Subcutaneous abdominal adipose tissue (tissue), 5 donors: ENCODE data around the gene ZNRF4.
"Not testable (repeated sequence)": the region's sequence is repeated elsewhere in the genome, so short reads cannot be mapped to it uniquely, and the experiment has no call there.

Experiments used
- H3K27ac ChIP-seq: one replicate; pipeline ENCODE4 v1.7.0; 2013; ENCODE audit warnings: low read depth, mild to moderate bottlenecking, inconsistent platforms, low read length, moderate library complexity
- H3K27me3 ChIP-seq, 5 donors: one replicate each; pipeline ENCODE4 v1.7.0; 2013; ENCODE audit warnings: low read length in 5 of 5, inconsistent platforms in 1 of 5; ENCODE audit not compliant: control insufficient read depth in 5 of 5, insufficient read depth in 4 of 5
- H3K36me3 ChIP-seq, 5 donors: one replicate each; pipeline ENCODE4 v1.7.0; 2013; ENCODE audit warnings: low read length in 5 of 5; ENCODE audit not compliant: control insufficient read depth in 5 of 5, insufficient read depth in 5 of 5
- H3K4me1 ChIP-seq, 5 donors: one replicate each; pipeline ENCODE4 v1.7.0; 2013; ENCODE audit warnings: low read length in 5 of 5, mild to moderate bottlenecking in 3 of 5, moderate library complexity in 1 of 5; ENCODE audit not compliant: control insufficient read depth in 5 of 5, insufficient read depth in 5 of 5
- H3K4me3 ChIP-seq, 5 donors: one replicate each; pipeline ENCODE4 v1.7.0; 2013; ENCODE audit warnings: low read length in 5 of 5, low read depth in 1 of 5
- H3K9ac ChIP-seq, 5 donors: one replicate each; pipeline ENCODE4 v1.7.0; 2013; ENCODE audit warnings: low read length in 5 of 5, mild to moderate bottlenecking in 4 of 5, moderate library complexity in 3 of 5
- H3K9me3 ChIP-seq, 5 donors: one replicate each; pipeline ENCODE4 v1.7.0; 2013; ENCODE audit warnings: low read length in 5 of 5; ENCODE audit not compliant: control insufficient read depth in 5 of 5
- donor health status: healthy.
- donor health status: healthy.
- donor health status: healthy.
- donor health status: healthy.
- donor health status: healthy.

ZNRF4 gene

GRCh38 chr19:5481957-5482356 lies 26.7 kb downstream of the ZNRF4 start:
- no peaks in the 10 kb centered on the region for H3K36me3 ChIP-seq
- peaks cover 16 to 35% (median 30%) of the 10 kb centered on the region in 5 donors for H3K27me3 ChIP-seq
- H3K27ac ChIP-seq = no peak overlapping the region
- H3K9me3 ChIP-seq = peaks cover 7 to 25% (median 20%) of the 10 kb centered on the region in 5 donors
- H3K4me1 ChIP-seq = peaks cover 0 to 4% (median 0%) of the 10 kb centered on the region in 5 donors
- H3K4me3 ChIP-seq = no peak overlapping the region
- no peak overlapping the region for H3K9ac ChIP-seq

GRCh38 chr19:5484398-5485285 lies 29.4 kb downstream of the ZNRF4 start:
- Histone ChIP-seq H3K27me3 (peaks cover 7 to 21% (median 17%) of the 10 kb centered on the region in 5 donors), H3K4me1 (peaks cover 0 to 4% (median 0%) of the 10 kb centered on the region in 5 donors), H3K9ac (no peak overlapping the region), H3K27ac (no peak overlapping the region), H3K4me3 (no peak overlapping the region), H3K36me3 (no peaks in the 10 kb centered on the region), H3K9me3 (peaks cover 7 to 20% (median 18%) of the 10 kb centered on the region in 5 donors)

DNA sequence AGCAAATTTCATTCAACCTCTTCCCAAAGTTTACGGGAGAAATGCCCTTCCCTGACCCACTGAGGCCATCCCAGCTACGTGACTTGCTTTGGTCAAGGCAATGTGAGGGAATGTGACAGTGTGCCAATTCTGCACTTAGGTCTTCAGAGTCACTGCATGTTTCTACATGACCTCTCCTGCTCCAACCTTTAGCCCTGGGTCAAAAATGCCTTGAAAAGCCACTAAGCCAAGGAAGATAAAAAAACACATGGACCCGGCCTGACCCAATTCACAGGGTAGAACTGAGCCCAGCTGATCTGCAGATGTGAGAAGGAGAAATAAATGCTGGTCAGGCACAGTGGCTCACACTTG lies 30.0 kb downstream of the ZNRF4 start:
- H3K36me3 ChIP-seq = no peaks in the 10 kb centered on the region
- H3K9ac ChIP-seq = no peak overlapping the region
- H3K27ac ChIP-seq = no peak overlapping the region
- H3K27me3 ChIP-seq = peaks cover 8 to 22% (median 18%) of the 10 kb centered on the region in 5 donors
- H3K9me3 ChIP-seq = peaks cover 7 to 20% (median 18%) of the 10 kb centered on the region in 5 donors
- no peak overlapping the region for H3K4me3 ChIP-seq
- H3K4me1 ChIP-seq = peaks cover 0 to 4% (median 0%) of the 10 kb centered on the region in 5 donors

DNA sequence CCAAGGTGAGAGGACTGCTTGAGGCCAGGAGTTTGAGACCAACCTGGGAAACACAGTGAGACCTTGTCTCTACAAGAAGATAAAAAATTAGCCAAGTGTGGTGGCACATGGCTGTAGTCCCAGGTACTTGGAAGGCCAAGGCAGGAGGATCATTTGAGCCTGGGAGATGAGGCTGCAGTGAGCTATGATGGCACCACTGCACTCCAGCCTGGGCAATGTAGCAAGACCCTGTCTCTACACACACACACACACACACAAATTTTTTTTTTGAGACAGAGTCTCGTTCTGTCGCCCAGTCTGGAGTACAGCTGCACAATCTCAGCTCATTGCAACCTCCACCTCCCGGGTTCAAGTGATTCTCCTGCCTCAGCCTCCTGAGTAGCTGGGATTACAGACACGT lies 30.4 kb downstream of the ZNRF4 start:
- H3K36me3 ChIP-seq, H3K4me3 ChIP-seq, H3K27ac ChIP-seq, H3K4me1 ChIP-seq, H3K9ac ChIP-seq: not testable (repeated sequence)
- Histone ChIP-seq H3K9me3 (peaks cover 7 to 20% (median 17%) of the 10 kb centered on the region in 5 donors), H3K27me3 (peaks cover 12 to 22% (median 17%) of the 10 kb centered on the region in 5 donors)

GRCh38 chr19:5487222-5487621 lies 32.0 kb downstream of the ZNRF4 start:
- Histone ChIP-seq H3K4me3 (no peak overlapping the region), H3K27ac (no peak overlapping the region), H3K36me3 (no peaks in the 10 kb centered on the region), H3K9ac (no peak overlapping the region), H3K4me1 (peaks cover 0 to 4% (median 0%) of the 10 kb centered on the region in 5 donors), H3K9me3 (peaks cover 0 to 8% (median 7%) of the 10 kb centered on the region in 5 donors), H3K27me3 (peaks cover 13 to 27% (median 20%) of the 10 kb centered on the region in 5 donors)

DNA sequence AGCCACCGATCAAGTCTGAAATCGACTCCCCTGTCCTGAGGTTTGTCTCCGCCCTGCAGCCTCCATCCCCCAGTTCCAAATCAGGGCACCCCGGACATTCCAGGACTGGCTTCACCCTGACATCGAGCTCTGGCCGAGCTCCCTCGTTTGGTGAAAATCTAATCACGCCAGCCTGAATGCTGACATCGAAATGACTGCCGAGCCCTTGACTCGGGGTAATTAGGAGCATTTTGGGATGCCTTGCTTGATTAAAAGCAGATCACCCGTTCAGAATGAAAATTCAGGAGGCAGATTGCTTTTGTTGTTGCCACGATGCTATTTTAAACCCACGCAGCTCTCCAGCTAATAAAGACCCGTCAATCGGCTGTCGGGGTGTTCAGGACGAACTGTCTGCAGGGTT lies 34.3 kb downstream of the ZNRF4 start:
- Histone ChIP-seq H3K27me3 (peaks cover 22 to 37% (median 25%) of the 10 kb centered on the region in 5 donors), H3K4me3 (no peak overlapping the region), H3K36me3 (no peaks in the 10 kb centered on the region), H3K9me3 (no peaks in the 10 kb centered on the region), H3K4me1 (peaks cover 0 to 4% (median 0%) of the 10 kb centered on the region in 5 donors), H3K9ac (no peak overlapping the region), H3K27ac (no peak overlapping the region)

DNA sequence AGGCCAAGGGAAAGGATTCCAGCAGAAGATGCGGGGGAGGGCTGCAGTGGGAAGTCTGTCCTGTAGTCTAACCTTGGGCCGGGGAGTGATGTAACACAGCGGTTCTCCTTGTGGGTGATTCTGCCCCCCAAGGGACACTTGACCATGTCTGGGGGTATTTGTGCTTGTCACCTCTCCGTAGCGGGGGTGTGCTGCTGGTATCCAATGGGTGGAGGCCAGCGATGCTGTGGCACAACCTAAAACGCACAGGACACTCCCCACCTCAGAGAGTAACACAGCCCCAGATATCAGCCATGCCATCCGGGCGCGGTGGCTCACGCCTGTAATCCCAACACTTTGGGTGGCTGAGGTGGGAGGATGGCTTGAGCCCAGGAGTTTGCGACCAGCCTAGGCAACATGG lies 36.3 kb downstream of the ZNRF4 start:
- Histone ChIP-seq H3K4me1 (no peaks in the 10 kb centered on the region), H3K9ac (no peak overlapping the region), H3K36me3 (no peaks in the 10 kb centered on the region), H3K9me3 (no peaks in the 10 kb centered on the region), H3K27ac (no peak overlapping the region), H3K27me3 (peaks cover 29 to 43% (median 33%) of the 10 kb centered on the region in 5 donors), H3K4me3 (no peak overlapping the region)

- H3K9ac ChIP-seq = no peak overlapping the region
Measured at GRCh38 chr19:5492281-5492634, 37.0 kb downstream of the ZNRF4 start.

DNA sequence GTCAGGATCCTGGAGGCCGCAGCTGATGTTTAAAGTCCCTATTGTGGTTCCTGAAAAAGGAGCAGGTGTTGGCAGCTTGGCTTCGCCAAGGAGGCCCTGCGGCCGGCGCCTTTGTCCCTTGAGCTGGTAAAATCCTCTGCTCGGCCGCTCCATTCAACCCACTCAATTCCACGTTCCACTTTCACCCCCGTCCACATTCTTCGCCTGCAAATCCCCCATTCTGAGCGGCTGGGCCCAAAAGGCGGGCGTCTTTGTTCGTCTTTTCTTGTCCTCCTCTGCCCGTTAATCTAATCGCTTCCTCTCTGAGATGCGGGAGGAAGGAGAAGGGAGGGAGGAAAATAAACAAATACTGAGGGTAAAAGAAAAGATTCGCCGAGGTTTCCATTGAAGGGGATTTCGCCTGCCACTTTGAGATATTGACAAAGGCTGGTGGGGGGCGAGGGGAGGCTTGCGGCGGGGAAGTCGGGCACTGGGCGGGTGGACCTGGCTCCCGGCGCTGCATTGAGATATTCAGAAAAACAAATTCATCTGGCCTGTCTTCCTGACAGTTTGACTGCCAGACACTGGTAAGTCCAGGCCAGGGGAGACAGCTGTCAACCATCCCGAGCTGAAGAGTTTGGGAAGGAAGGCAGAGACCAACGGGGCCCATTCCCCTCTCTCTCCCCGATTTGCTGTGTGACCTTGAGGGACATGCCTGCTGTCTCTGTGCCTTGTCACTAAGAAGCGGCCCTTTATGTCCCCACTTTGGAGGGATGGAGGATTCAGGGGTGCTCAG lies 37.6 kb downstream of the ZNRF4 start:
- Histone ChIP-seq H3K9ac (no peak overlapping the region), H3K36me3 (no peaks in the 10 kb centered on the region), H3K9me3 (no peaks in the 10 kb centered on the region), H3K4me3 (no peak overlapping the region), H3K4me1 (no peaks in the 10 kb centered on the region), H3K27me3 (peaks cover 31 to 52% (median 40%) of the 10 kb centered on the region in 5 donors), H3K27ac (no peak overlapping the region)

More at GRCh38 chr19:5492281-5492634, 37.0 kb downstream of the ZNRF4 start:
- no peaks in the 10 kb centered on the region for H3K4me1 ChIP-seq
- H3K27ac ChIP-seq = no peak overlapping the region
- H3K27me3 ChIP-seq = peaks cover 29 to 47% (median 34%) of the 10 kb centered on the region in 5 donors
- no peaks in the 10 kb centered on the region for H3K9me3 ChIP-seq
- H3K4me3 ChIP-seq = no peak overlapping the region
- H3K36me3 ChIP-seq = no peaks in the 10 kb centered on the region

DNA sequence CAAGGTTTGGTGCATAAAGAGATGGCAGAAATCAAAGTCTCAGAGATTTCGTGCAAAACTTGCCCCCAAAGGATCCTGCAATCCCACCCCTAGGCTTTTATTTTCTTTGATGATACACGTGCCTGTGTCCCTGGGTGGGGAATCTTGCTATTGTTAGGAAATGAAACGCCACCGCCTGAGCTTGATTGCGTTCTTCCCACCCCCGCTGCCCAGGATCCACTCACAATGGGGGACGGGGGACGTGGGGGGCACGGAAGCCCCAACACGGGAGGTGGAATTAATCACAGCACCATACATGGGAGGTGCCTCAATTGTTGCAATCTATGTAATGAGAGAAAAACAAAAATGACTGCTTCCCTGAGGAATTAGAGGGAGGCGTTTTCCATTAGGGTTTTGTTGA lies 39.6 kb downstream of the ZNRF4 start:
- H3K4me3 ChIP-seq = no peak overlapping the region
- H3K36me3 ChIP-seq = no peaks in the 10 kb centered on the region
- no peak overlapping the region for H3K9ac ChIP-seq
- H3K4me1 ChIP-seq = no peaks in the 10 kb centered on the region
- H3K27me3 ChIP-seq = peaks cover 27 to 54% (median 47%) of the 10 kb centered on the region in 5 donors
- no peak overlapping the region for H3K27ac ChIP-seq
- peaks cover 0 to 3% (median 3%) of the 10 kb centered on the region in 5 donors for H3K9me3 ChIP-seq
